Uterus (tissue), 2 donors: ENCODE data around the gene TECPR1.

Source experiments
- CTCF ChIP-seq, 4 experiments: fragments of 200-600 bp in 2 of 4; fragments of 450-650 bp in 2 of 4; sonication (generic) in 2 of 4; IDR thresholded peaks; one replicate each; pipeline ENCODE4 v1.5.1; 2016 to 2019; ENCODE audit warnings: antibody characterized with exemption in 4 of 4, mild to moderate bottlenecking in 2 of 4, moderate library complexity in 1 of 4
- POLR2A ChIP-seq, 2 donors: fragments of 450-650 bp; IDR thresholded peaks; one replicate each; pipeline ENCODE4 v1.6.1; 2016; ENCODE audit warnings: antibody characterized with exemption in 2 of 2, mild to moderate bottlenecking in 1 of 2, moderate library complexity in 1 of 2

DNA sequence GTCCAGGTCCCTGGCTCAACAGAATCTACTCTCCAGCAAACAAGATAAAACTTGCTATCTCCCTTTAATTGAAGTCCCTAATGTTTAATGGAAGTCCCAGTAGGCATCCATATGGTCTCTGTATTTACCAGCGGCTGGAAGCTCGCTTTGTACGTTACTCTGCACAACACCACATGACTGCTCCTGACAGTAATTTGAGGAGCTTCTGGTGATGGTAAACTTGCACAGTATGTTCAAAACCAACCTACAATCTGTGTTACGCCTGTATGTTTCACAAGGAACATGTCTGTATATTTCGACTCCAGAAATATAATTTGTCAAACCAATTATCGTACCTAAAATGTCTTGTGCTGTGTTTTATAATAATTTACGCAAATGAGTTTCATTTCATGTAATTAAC lies 4.4 kb upstream of the TECPR1 start:
- no peak for TF ChIP-seq CTCF (IDR thresholded peaks at IDR 0.05)
- TF ChIP-seq POLR2A (IDR thresholded peaks at IDR 0.05), result no peak
